HG02588 (cell line): ENCODE data around the gene SLC35F6.
"Not testable (repeated sequence)": the region's sequence is repeated elsewhere in the genome, so short reads cannot be mapped to it uniquely, and the experiment has no call there.

Experiments used
- ATAC-seq: cut with Tn5 transposase; IDR thresholded peaks from one replicate; pipeline ENCODE4 v1.9.1; 2021; ENCODE audit warnings: mild to moderate bottlenecking, moderate library complexity; ENCODE audit not compliant: unreplicated experiment

The SLC35F6 gene

GRCh38 chr2:26754972-26755670 is 9.0 kb upstream of the SLC35F6 start:
- ATAC-seq, result no peak

- no peak for ATAC-seq
Measured at GRCh38 chr2:26756337-26756736, 7.7 kb upstream of the SLC35F6 start.

GRCh38 chr2:26757873-26758789 is 6.0 kb upstream of the SLC35F6 start:
- no peak for ATAC-seq

DNA sequence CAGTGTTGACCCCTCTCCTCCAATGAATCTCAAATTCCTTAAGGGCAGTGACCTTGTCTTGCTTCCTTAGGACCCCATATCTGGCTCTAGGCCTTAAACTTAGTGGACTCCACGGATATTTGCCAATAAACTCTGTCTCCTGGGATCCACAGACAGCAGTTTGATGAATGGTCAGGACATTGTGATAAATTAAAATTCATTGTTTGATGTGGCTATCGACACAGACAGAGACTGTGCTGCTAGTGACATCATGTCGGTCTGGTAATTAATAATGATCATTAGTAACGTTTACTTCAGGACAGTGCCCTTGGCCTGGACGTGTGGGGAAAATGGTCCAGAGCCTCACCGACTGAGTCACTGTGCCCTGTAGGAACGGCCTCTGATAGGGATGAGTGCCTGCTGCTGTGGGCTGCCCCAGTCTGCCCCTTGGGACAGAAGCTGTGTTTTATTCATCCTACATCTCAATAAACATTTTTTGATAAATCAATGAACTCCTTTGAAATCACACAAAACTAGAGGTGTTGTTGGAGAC is 5.2 kb upstream of the SLC35F6 start:
- ATAC-seq, result no peak

DNA sequence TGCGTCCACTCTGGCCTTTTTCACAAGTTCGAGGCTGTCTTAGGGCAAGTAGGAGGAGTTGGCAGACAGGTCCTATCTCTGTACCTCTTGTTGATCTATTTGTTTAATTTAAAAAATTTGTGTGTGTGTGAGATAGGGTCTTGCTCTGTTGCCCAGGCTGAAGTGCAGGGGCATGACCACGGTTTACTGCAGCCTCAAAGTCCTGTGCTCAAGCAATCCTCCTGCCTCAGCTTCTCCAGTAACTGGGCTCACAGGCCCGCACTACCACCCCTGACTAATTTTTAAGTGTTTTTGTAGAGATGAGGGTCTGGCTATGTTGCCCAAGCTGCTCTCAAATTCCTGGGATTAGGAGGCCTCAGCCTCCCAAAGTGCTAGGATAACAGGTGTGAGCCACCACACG is 4.2 kb upstream of the SLC35F6 start:
- no peak for ATAC-seq

- ATAC-seq, result not testable (repeated sequence)
Measured at GRCh38 chr2:26760991-26761390, 3.1 kb upstream of the SLC35F6 start.

DNA sequence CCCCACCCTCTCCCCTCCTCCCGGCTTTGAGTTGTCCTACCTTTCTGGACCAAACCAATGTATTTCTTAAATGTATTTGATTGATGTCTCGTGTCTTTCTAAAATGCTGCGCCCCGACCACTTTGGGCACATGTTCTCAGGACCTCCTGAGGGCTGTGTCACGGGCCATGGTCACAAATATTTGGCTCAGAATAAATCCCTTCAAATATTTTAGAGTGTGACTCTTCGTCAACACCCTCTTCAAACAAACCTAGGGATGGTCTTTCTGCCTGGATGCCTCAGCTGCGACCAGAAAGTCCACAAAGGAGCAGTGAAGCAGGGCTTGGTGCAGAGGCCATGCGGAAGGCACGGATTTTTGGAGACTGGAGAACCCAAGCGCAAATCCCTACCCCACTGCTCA is 1.1 kb upstream of the SLC35F6 start:
- no peak for ATAC-seq

GRCh38 chr2:26764906-26765305 is 822 bp downstream of the SLC35F6 start:
- ATAC-seq, result no peak

GRCh38 chr2:26765475-26766200 is 1.6 kb downstream of the SLC35F6 start:
- ATAC-seq, result no peak

GRCh38 chr2:26767129-26767528 is 3.0 kb downstream of the SLC35F6 start:
- ATAC-seq, result no peak

- no peak for ATAC-seq
Measured at GRCh38 chr2:26767894-26768487, 3.9 kb downstream of the SLC35F6 start.

- no peak for ATAC-seq
Measured at GRCh38 chr2:26768759-26769088, 4.6 kb downstream of the SLC35F6 start.

DNA sequence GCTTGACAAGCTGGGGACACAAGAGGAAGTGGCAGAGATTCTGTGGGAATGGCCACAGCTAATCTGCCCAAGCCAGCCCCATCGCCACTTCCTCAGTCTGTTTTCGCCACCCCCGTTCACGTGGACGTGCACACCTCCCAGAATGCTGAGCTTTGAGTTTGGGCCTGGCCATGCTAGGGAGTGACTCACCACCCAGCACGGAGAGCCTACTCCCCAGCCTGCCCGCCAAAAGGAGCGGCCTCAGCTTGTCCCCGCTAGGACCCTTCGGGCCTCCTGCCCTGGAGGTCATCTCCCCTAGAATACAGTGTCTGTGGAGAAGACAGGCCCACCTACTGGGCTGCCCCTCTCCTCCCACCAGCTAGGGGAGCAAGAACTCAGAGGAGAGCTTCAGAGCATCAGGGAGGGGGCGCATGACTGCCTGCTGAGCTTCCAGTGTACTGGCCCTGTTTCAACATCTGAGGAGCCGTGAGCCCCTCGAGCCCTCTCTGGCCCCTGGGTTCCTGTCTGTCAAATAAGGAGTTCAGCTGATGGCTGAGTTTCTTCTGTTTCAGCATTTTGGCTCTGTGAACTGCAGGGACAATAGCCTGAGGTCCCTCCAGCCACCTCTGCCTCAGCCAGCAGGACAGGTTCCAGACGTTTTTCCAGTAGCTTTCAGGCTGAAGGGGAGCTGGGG is 5.1 kb downstream of the SLC35F6 start:
- ATAC-seq, result no peak

DNA sequence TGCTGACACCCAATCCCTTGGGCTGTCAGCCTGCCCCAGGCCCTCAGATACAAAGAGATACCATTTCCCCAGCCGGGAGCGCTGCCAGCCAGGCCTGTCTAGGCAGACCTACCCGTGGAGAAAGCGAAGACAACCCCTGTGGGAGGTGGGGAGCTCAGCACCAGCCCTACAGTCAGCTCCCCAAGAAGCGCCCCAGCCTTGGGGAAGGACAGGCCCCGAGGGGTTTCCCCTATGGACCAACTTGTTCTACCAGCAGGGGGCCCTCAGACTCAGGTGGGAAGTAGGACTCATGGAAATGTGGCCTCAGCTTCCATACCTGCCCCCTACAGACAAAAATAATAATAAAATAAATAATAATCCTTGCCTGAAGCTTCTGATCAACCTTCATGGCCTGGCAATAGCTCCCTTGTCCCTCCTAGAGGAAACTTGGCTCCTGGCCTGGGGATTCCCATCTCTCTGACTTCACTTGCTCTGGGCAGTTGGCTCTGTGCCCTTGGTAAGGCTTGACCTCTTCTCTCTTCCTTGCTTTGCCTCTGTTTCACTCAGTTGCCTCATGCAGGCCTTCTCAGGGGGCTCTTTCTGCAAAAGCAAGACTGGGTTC is 7.0 kb downstream of the SLC35F6 start:
- no peak for ATAC-seq

DNA sequence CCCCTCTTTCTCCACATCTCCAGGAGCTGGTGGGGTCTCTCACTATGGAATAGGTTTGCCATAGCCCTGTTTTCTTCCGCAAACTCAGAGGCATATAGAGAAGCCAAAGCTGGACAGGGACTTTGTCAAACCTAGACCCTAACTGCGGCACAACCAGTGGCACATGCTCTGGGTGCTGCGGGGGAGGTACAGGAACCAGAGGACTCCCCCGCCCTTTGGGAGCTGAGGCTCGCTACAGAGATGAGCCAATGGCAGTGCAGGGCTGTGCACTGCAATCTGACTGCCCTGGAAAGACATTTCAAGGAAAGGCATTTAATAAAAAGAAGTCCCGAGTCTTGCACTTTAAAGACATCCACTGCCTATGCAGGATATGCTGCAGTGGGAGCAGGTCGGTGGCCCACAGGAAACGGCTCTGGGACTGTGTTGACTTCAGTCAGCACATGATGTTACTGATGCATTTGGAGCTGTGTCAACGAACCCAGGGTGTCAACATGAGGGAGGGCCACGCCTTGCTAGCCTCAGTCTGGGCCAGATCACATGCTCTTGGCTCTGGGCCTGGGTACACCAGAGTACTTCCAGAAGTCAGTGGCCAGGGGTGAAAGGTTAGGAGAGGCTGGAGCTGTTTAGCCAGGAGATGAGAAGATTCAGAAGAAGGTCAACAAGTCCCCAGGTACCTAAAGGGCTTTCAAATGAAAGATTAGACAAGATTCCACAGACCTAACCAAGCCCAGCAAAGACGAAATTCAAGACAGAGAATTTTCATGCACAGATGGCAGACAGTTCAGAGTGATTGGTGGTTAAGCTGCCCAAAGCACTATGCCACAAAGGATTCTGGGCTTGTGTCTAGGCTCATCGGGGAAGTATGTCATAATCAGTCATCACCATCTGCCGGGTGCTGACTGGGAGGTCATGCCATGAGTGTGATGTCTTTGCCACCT is 8.2 kb downstream of the SLC35F6 start:
- ATAC-seq, result no peak

DNA sequence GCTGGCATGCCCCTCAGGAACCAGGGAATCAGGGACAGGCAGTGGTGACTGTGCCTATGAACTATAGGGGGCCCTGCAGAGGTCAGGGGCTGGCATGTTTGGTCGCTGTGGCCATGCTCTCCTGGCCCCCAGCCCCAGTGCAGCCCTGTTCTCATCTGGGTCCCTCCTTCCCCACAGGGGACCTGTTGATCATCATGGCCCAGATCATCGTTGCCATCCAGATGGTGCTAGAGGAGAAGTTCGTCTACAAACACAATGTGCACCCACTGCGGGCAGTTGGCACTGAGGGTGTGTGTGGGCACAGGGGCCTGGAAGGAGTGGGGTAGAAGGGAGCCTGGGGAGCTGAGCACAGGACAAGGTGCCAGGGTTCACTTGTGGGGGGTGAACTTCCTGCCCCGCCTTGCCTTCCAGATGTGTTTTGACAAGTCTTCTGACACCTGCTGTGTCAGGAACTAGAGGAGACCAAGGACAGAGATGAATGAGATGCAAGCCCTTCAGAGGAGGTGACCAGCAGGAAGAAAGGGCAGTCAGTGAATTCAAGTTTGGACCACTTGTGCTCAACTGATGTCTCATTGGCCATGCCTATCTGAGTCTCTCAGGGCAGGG is 12.2 kb downstream of the SLC35F6 start:
- no peak for ATAC-seq

GRCh38 chr2:26778098-26778497 is 14.0 kb downstream of the SLC35F6 start:
- no peak for ATAC-seq

- no peak for ATAC-seq
Measured at GRCh38 chr2:26778507-26778906, 14.4 kb downstream of the SLC35F6 start.
